Lung (tissue), 12 donors: ENCODE data around the gene ATXN1. TPM values are rescaled to one million over a fixed set of nuclear protein-coding genes. Genes with fewer than 3 reads are reported as not detected.
A peak's percentile ranks its signal among the peaks of the same experiment; 100 is the strongest.

Source experiments
- ATAC-seq: fragments of 200-7000 bp; cut with Tn5 transposase; one replicate; pipeline ENCODE4 v1.9.1; 2020; ENCODE audit warnings: moderate number of reproducible peaks; ENCODE audit not compliant: insufficient read depth, low FRiP score
- DNase-seq, 3 donors: peaks; one replicate each; pipeline ENCODE4 v3.0.0-alpha.2; 2013 to 2017
- H3K27ac ChIP-seq, 2 donors: one replicate each; pipeline ENCODE4 v1.5.1; 2013; ENCODE audit warnings: mild to moderate bottlenecking in 2 of 2, moderate library complexity in 2 of 2, control low read depth in 1 of 2, inconsistent platforms in 1 of 2, low read depth in 1 of 2, low read length in 1 of 2
- H3K27me3 ChIP-seq, 3 donors: one replicate each; pipeline ENCODE4 v1.5.1; 2013; ENCODE audit warnings: low read length in 2 of 3; ENCODE audit not compliant: control insufficient read depth in 3 of 3, insufficient read depth in 3 of 3
- H3K36me3 ChIP-seq, 4 donors: one replicate each; pipeline ENCODE4 v1.5.1; 2013; ENCODE audit warnings: low read length in 4 of 4, mild to moderate bottlenecking in 1 of 4, moderate library complexity in 1 of 4; ENCODE audit not compliant: control insufficient read depth in 4 of 4, insufficient read depth in 4 of 4
- H3K4me1 ChIP-seq, 5 donors: one replicate each; pipeline ENCODE4 v1.5.1; 2013; ENCODE audit warnings: low read length in 5 of 5, mild to moderate bottlenecking in 2 of 5, moderate library complexity in 1 of 5; ENCODE audit not compliant: control insufficient read depth in 5 of 5, insufficient read depth in 5 of 5
- H3K4me3 ChIP-seq: one replicate; pipeline ENCODE4 v1.5.1; 2013; ENCODE audit warnings: mild to moderate bottlenecking, control low read depth, moderate library complexity
- H3K9ac ChIP-seq, 2 donors: one replicate each; pipeline ENCODE4 v1.5.1; 2013; ENCODE audit warnings: low read length in 2 of 2, control low read depth in 1 of 2; ENCODE audit not compliant: insufficient read depth in 1 of 2
- H3K9me3 ChIP-seq, 4 donors: one replicate each; pipeline ENCODE4 v1.5.1; 2013; ENCODE audit warnings: low read length in 3 of 4, mild to moderate bottlenecking in 1 of 4, moderate library complexity in 1 of 4; ENCODE audit not compliant: control insufficient read depth in 4 of 4, insufficient read depth in 3 of 4
- whole genome bisulfite sequencing, 2 donors: extraction: QIAGEN DNeasy Blood & Tissue Kit; methylation state at CpG; one replicate each; pipeline ENCODE4 v1.1.7; 2013; 5-methylcytosine and 5-hydroxymethylcytosine counted together
- polyA plus RNA-seq, 2 donors: library from polyadenylated mRNA; stranded (reverse); fragments of 200-250 nt; gene quantifications; one replicate each; pipeline ENCODE4 v1.2.1, GENCODE V29; 2013
- total RNA-seq, 2 donors: library from RNA; depleted of rRNA in 1 of 2; stranded (reverse); fragments of >200 nt in 1 of 2; gene quantifications; one replicate each; pipeline ENCODE4 v1.2.1, GENCODE V29; 2014 to 2021
- TF ChIP-seq, protein P1 (sequence below): IDR thresholded peaks from 2 replicates; pipeline ENCODE4 v1.5.1; 2012; ENCODE audit warnings: mild to moderate bottlenecking; ENCODE audit errors: control extremely low read depth, extremely low read depth
- donor health status: control.
- donor health status: control.
- donor health status: Bipolar disorder and iron deficiency.
- donor health status: healthy.
- donor health status: DM: yes; HTN: yes; CAD: no.

Gene ATXN1
- total and polyA plus RNA-seq, 4 donors: 9.7 to 108 (median 34.9) TPM

- Histone ChIP-seq H3K27ac (no peak overlapping the region), H3K9ac (no peak overlapping the region), H3K4me3 (no peak overlapping the region), H3K4me1 (peaks cover 0 to 26% (median 5%) of the 10 kb centered on the region in 5 donors), H3K27me3 (no peaks in the 10 kb centered on the region), H3K36me3 (peaks cover 0 to 7% (median under 1%) of the 10 kb centered on the region in 4 donors), H3K9me3 (no peaks in the 10 kb centered on the region)
- WGBS, 2 donors: 95 to 96% methylated on average over 1 of the region's 1 CpG
- no peak for ATAC-seq
- DNase-seq: no peak
- TF ChIP-seq, protein P1, sequence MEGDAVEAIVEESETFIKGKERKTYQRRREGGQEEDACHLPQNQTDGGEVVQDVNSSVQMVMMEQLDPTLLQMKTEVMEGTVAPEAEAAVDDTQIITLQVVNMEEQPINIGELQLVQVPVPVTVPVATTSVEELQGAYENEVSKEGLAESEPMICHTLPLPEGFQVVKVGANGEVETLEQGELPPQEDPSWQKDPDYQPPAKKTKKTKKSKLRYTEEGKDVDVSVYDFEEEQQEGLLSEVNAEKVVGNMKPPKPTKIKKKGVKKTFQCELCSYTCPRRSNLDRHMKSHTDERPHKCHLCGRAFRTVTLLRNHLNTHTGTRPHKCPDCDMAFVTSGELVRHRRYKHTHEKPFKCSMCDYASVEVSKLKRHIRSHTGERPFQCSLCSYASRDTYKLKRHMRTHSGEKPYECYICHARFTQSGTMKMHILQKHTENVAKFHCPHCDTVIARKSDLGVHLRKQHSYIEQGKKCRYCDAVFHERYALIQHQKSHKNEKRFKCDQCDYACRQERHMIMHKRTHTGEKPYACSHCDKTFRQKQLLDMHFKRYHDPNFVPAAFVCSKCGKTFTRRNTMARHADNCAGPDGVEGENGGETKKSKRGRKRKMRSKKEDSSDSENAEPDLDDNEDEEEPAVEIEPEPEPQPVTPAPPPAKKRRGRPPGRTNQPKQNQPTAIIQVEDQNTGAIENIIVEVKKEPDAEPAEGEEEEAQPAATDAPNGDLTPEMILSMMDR: no peak
Measured at GRCh38 chr6:16567071-16567470, 194.2 kb downstream of the ATXN1 start.

- no peak overlapping the region for H3K4me3 ChIP-seq
- WGBS, 2 donors: 66 to 68% methylated on average over 2 of the region's 2 CpGs
- H3K27ac ChIP-seq: no peak overlapping the region
- peaks cover 1 to 29% (median 5%) of the 10 kb centered on the region in 5 donors for H3K4me1 ChIP-seq
- peaks cover 0 to 2% (median 0%) of the 10 kb centered on the region in 4 donors for H3K36me3 ChIP-seq
- TF ChIP-seq, protein P1: no peak
- H3K9ac ChIP-seq: no peak overlapping the region
- DNase-seq (peak in 2 of 3 donors; percentile 53 to 58), ATAC-seq (no peak)
- H3K9me3 ChIP-seq: no peaks in the 10 kb centered on the region
- no peaks in the 10 kb centered on the region for H3K27me3 ChIP-seq
Measured at GRCh38 chr6:16564436-16564835, 196.8 kb downstream of the ATXN1 start.

DNA sequence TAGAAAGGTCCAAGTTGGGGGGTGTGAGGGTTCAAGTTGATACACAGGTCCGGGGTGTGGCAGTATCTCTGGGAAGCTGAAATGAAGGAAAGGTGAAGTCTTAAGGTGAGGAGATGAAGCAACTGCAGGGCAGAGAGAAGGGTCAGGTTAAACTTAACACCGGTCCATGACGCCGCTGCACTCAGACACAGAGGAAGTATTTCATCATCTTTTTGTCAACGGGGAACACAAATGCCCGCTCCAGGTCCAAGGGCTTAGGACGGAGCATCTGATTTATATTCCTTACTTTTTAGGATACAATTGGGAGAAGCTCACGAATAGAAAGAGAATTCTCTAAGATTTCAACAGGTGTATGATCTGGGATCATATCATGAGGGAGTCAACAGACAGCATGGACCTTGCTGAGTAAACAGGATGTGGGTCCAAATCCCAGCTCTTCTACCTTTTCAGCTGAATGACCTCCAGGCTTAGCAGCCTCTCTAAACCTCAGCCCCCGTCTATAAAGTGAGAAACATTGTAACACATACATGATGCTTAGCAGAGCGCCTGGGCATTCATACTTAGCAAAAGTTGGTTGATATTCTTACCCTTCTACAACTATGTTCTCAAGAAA lies 197.5 kb downstream of the ATXN1 start:
- ATAC-seq: no peak
- DNase-seq: no peak
- Histone ChIP-seq H3K4me3 (no peak overlapping the region), H3K4me1 (peaks cover 1 to 26% (median 3%) of the 10 kb centered on the region in 5 donors), H3K36me3 (peaks cover 0 to 2% (median 0%) of the 10 kb centered on the region in 4 donors), H3K9me3 (no peaks in the 10 kb centered on the region), H3K27me3 (no peaks in the 10 kb centered on the region), H3K9ac (no peak overlapping the region), H3K27ac (no peak overlapping the region)
- TF ChIP-seq, protein P1: no peak
- WGBS, 2 donors: 66 to 82% methylated on average over 10 of the region's 10 CpGs
